Activated naive CD4-positive, alpha-beta T cell treated with anti-CD3 and anti-CD28 coated beads, Interleukin-2, amount 50 U/mL, for 24 hours (primary cell): ENCODE data around the gene PPP1R16B.
"Not testable (repeated sequence)": the region's sequence is repeated elsewhere in the genome, so short reads cannot be mapped to it uniquely, and the experiment has no call there.

Experiments used
- H3K27ac Mint-ChIP-seq: one replicate; pipeline ENCODE4 v1.8.0; 2021; ENCODE audit warnings: mild to moderate bottlenecking, mixed read lengths
- H3K27me3 Mint-ChIP-seq: one replicate; pipeline ENCODE4 v1.8.0; 2021; ENCODE audit warnings: mixed read lengths
- H3K36me3 Mint-ChIP-seq: one replicate; pipeline ENCODE4 v1.8.0; 2021; ENCODE audit warnings: mixed read lengths
- H3K4me1 Mint-ChIP-seq: one replicate; pipeline ENCODE4 v1.8.0; 2021; ENCODE audit warnings: mixed read lengths
- H3K4me3 Mint-ChIP-seq: one replicate; pipeline ENCODE4 v1.8.0; 2021; ENCODE audit warnings: mild to moderate bottlenecking, mixed read lengths
- H3K9me3 Mint-ChIP-seq: one replicate; pipeline ENCODE4 v1.8.0; 2021; ENCODE audit warnings: mixed read lengths

PPP1R16B gene

GRCh38 chr20:38809942-38810341 is 4.4 kb downstream of the PPP1R16B start:
- no peak overlapping the region for H3K4me3 Mint-ChIP-seq
- H3K27me3 Mint-ChIP-seq = no peaks in the 10 kb centered on the region
- peak overlapping the region; percentile 51 for H3K27ac Mint-ChIP-seq
- H3K9me3 Mint-ChIP-seq = no peaks in the 10 kb centered on the region
- H3K36me3 Mint-ChIP-seq = peaks cover 10% of the 10 kb centered on the region
- H3K4me1 Mint-ChIP-seq = peaks cover 76% of the 10 kb centered on the region

DNA sequence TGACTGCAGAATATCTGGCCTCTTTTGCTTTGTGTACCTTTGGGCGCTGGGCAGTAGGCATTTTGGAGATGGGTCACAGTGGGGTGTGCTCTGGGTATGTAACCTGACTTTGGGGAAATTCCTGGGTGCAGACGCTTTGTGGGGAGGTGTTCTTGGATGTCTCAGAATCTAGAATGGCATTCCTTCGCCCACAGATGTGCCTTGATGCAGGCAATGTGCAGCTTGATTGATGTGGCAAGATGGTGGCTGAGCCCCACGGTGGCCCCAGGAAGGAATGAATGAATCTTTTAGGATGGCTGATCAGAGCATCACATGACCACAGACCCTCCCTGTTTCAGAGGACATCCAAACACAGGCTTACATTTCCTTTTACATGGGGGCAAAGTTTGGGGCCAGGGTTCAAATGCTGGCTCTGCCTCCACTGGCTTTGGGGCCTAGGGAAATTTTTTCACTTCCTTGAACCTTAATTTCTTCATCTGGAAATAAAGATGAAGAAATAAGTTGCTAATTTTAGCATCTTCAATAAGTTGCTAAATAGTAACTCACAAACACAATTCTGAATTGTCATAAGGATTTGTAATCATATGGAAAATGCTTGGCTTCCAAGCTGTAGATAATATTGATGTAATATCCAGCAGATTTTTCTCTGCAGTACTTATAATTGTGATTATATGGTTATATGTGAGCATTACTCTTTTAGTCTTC is 5.6 kb downstream of the PPP1R16B start:
- Mint-ChIP-seq H3K4me3 (peak overlapping the region; percentile 27), H3K4me1 (peaks cover 84% of the 10 kb centered on the region), H3K27me3 (no peaks in the 10 kb centered on the region), H3K36me3 (peaks cover 18% of the 10 kb centered on the region), H3K27ac (peak overlapping the region; percentile 57), H3K9me3 (no peaks in the 10 kb centered on the region)

DNA sequence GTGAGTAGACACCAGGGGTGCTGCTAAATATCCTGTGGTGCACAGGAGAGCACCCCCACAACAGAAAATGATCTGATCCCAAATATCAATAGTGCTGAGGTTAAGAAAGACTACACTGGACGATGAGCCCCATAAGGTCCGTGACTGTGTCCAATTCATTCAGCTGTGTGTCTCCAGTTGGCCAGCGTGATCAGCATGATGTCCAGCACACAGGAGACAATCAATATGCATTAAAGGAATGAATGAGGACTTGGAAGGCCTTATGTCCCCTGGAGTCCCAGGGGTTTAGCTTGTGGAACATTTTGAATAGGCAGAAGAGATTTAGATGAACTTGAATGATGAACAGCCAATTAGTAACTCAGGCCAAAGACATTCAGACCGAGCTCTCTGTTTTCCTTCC is 6.3 kb downstream of the PPP1R16B start:
- Mint-ChIP-seq H3K4me1 (peaks cover 91% of the 10 kb centered on the region), H3K27ac (no peak overlapping the region), H3K27me3 (no peaks in the 10 kb centered on the region), H3K36me3 (peaks cover 18% of the 10 kb centered on the region), H3K4me3 (no peak overlapping the region), H3K9me3 (no peaks in the 10 kb centered on the region)

- Mint-ChIP-seq H3K9me3 (no peaks in the 10 kb centered on the region), H3K27ac (no peak overlapping the region), H3K4me3 (no peak overlapping the region), H3K4me1 (peaks cover 92% of the 10 kb centered on the region), H3K36me3 (peaks cover 21% of the 10 kb centered on the region), H3K27me3 (no peaks in the 10 kb centered on the region)
Measured at GRCh38 chr20:38812182-38812581, 6.7 kb downstream of the PPP1R16B start.

DNA sequence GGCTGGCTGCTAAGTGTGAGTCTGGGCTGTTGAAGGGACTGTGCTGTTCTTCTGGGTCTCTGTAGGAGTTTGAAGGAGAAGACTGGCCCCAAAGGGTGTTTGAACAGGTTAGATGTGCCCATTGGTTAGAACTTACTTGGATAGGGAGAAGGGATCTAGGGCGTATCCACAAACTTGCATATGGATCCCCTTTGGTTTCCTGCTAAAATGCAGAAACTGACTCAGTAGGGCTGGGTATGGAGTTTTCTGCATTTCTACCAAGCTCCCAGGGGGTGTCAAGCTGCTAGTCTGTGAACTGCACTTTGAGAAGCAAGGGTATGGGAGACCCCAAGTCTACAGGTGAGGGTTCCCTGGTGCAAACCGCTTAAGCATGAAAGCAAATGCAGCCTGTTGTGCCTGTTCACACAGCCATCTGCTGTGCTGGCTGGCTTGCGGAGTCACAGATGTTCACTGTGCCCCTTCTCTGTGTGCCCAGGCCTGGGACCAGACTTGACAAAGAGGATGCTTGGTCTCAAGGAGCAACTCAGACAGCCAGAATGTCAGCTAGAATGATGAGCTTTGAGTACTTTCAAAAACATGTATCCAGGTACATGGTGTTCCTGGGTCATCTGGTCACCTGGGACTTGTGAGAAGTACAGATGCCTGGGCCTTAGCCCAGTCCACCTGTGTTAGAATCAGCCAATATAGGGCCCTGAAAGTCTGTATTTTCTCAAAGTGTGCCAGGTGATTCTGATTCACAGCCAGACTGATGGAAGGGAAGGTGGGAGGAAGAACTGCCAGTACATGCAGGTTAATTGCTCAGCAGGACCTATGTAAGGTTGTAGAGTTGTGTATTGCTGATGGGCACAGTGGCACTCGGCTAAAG is 7.4 kb downstream of the PPP1R16B start:
- Mint-ChIP-seq H3K27me3 (no peaks in the 10 kb centered on the region), H3K36me3 (peaks cover 21% of the 10 kb centered on the region)

DNA sequence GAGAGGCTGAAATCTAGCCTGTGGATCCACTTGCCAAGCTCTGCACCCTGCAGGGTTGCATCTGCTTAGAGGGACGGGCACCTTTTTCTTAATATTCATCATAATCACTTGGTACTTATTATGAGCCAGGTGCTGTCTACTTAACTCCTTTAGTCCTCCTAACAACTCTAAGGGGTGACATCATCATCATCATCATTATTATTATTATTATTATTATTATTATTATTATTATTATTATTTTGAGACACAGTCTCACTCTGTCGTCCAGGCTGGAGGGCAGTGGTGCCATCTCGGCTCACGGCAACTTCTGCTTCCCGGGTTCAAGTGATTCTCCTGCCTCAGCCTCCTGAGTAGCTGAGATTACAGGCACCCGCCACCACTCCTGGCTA is 8.1 kb downstream of the PPP1R16B start:
- H3K36me3 Mint-ChIP-seq = peaks cover 25% of the 10 kb centered on the region
- H3K9me3 Mint-ChIP-seq, H3K27me3 Mint-ChIP-seq, H3K4me3 Mint-ChIP-seq: not testable (repeated sequence)
- H3K27ac Mint-ChIP-seq = peak overlapping the region; percentile 46
- peaks cover 90% of the 10 kb centered on the region for H3K4me1 Mint-ChIP-seq

More for the DNA sequence above, 7.4 kb downstream of the PPP1R16B start:
- Mint-ChIP-seq H3K4me3 (no peak overlapping the region), H3K4me1 (peaks cover 91% of the 10 kb centered on the region), H3K27ac (peak overlapping the region; percentile 46), H3K9me3 (no peaks in the 10 kb centered on the region)

DNA sequence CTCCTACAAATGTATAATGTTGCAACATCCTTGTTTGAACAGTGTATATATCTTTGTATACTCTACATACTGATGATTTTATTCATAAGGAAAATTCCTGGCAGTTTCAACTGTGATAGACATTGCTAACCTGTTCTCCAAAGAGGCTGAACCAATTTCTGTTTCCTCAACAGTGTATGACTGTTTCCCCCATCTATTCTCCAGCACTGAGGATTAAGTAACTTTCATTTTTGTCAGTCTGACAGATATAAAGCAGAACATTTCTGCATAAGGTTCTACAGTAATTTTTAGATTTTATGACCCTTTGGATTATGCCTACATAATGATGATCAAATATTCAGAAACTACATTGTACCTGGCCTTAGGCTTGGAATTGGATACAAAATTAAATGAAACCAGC is 9.9 kb downstream of the PPP1R16B start:
- Mint-ChIP-seq H3K27me3 (no peaks in the 10 kb centered on the region), H3K4me3 (no peak overlapping the region), H3K4me1 (peaks cover 84% of the 10 kb centered on the region), H3K27ac (no peak overlapping the region), H3K36me3 (peaks cover 24% of the 10 kb centered on the region), H3K9me3 (no peaks in the 10 kb centered on the region)

DNA sequence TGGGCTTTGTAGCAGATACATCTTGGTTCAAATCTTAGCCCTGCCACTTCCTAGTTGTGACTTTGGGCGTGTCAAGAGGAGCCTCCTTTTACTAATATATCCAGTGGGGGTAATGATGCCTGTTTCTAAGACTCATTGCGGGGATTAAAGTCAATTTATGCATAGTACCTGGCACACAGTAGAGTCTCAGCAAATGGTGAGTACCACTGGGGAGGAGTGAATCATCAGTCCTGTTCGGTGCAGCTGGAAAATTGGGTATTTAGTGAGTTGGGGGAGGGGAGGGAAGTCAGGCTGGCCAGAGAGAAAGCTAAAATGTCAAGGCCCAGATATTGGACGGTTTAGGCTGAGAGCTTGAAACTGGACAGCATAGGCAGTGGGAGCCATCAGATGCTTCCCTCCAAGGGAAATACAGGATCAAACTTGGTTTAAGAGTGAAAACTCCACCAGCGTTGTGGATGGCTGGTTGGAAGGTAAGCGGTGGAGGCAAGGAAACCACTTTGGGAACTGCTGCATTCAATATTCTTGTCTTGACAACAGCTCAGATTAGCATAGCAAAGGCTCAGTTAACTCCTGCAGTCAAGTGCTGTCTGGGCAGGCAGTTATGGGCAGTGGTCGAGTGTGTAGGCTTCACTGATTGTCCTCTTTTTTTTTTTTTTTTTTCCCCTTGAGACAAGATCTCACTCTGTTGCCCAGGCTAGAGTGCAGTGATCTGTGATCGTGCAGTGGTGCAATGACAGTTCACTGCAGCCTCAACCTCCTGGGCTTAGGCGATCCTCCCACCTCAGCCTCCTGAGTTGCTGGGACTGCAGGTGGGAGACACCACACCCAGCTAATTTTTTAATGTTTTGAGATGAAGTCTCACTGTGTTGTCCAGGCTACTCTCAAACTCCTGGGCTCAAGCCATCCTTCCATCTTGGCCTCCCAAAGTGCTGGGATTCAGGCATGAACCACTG is 12.9 kb downstream of the PPP1R16B start:
- peak overlapping the region; percentile 73 for H3K27ac Mint-ChIP-seq
- no peaks in the 10 kb centered on the region for H3K27me3 Mint-ChIP-seq
- H3K4me1 Mint-ChIP-seq = peaks cover 74% of the 10 kb centered on the region
- H3K36me3 Mint-ChIP-seq = peaks cover 30% of the 10 kb centered on the region
- peaks cover 8% of the 10 kb centered on the region for H3K9me3 Mint-ChIP-seq
- H3K4me3 Mint-ChIP-seq = no peak overlapping the region

DNA sequence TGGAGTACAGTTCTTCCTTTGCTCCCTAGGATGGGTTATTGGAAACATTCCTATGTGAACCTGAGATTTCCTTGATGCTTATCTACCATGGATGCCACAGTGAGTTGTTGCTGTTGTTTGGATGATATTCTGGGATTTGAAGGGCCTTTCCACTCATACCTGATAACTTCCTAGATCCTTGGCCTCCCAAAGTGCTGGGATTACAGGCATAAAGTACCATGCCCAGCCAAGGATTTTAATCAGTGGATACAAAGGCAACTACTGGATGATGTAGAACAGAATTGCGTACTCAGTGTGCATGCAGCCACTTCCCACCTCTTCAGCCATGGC is 20.0 kb downstream of the PPP1R16B start:
- peaks cover 68% of the 10 kb centered on the region for H3K4me1 Mint-ChIP-seq
- no peaks in the 10 kb centered on the region for H3K27me3 Mint-ChIP-seq
- H3K36me3 Mint-ChIP-seq = peaks cover 22% of the 10 kb centered on the region
- H3K4me3 Mint-ChIP-seq = no peak overlapping the region
- no peak overlapping the region for H3K27ac Mint-ChIP-seq
- peaks cover 8% of the 10 kb centered on the region for H3K9me3 Mint-ChIP-seq

GRCh38 chr20:38825901-38826625 is 20.6 kb downstream of the PPP1R16B start:
- no peak overlapping the region for H3K27ac Mint-ChIP-seq
- peaks cover 20% of the 10 kb centered on the region for H3K36me3 Mint-ChIP-seq

DNA sequence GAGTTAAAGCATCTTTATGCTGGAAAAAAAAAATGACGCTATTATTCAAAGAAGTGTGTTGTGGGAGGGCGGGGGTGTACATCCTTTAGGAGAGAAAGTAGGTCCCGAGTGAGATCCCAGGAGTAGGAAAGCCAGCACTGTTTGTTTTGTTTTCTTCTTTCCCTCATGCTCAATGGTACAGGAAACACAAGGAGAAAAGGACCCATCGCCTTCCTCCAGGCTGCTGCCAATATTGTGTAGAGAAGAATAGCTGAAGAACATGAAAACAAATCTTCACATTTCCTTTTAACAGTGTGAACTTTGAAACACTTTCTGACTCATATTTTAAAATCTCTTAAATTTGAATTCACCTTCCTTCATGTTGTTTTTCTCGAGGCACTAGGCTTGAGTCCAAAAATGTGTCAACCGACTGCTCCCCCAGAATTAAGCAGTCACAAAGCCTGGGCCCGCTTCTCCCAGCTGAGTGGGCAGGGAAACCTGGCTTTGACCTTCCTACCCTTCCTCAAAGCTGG is 22.3 kb downstream of the PPP1R16B start:
- H3K36me3 Mint-ChIP-seq = peaks cover 15% of the 10 kb centered on the region
- H3K27ac Mint-ChIP-seq = peak overlapping the region; percentile 93
- no peaks in the 10 kb centered on the region for H3K27me3 Mint-ChIP-seq
- peaks cover 66% of the 10 kb centered on the region for H3K4me1 Mint-ChIP-seq
- H3K4me3 Mint-ChIP-seq = peak overlapping the region; percentile 49
- H3K9me3 Mint-ChIP-seq = no peaks in the 10 kb centered on the region

More at GRCh38 chr20:38825901-38826625, 20.6 kb downstream of the PPP1R16B start:
- Mint-ChIP-seq H3K9me3 (peaks cover 7% of the 10 kb centered on the region), H3K4me3 (no peak overlapping the region), H3K4me1 (peaks cover 71% of the 10 kb centered on the region), H3K27me3 (no peaks in the 10 kb centered on the region)

GRCh38 chr20:38828514-38829295 is 23.2 kb downstream of the PPP1R16B start:
- peaks cover 17% of the 10 kb centered on the region for H3K36me3 Mint-ChIP-seq

GRCh38 chr20:38829296-38829875 is 23.9 kb downstream of the PPP1R16B start:
- Mint-ChIP-seq H3K27ac (peak overlapping the region; percentile 35), H3K36me3 (peaks cover 17% of the 10 kb centered on the region), H3K9me3 (no peaks in the 10 kb centered on the region)

More at GRCh38 chr20:38828514-38829295, 23.2 kb downstream of the PPP1R16B start:
- no peak overlapping the region for H3K4me3 Mint-ChIP-seq
- H3K27me3 Mint-ChIP-seq = no peaks in the 10 kb centered on the region
- H3K4me1 Mint-ChIP-seq = peaks cover 73% of the 10 kb centered on the region
- peak overlapping the region; percentile 35 for H3K27ac Mint-ChIP-seq
- no peaks in the 10 kb centered on the region for H3K9me3 Mint-ChIP-seq

GRCh38 chr20:38830356-38830755 is 24.9 kb downstream of the PPP1R16B start:
- peaks cover 13% of the 10 kb centered on the region for H3K36me3 Mint-ChIP-seq
- no peaks in the 10 kb centered on the region for H3K9me3 Mint-ChIP-seq
- no peak overlapping the region for H3K4me3 Mint-ChIP-seq
- H3K27me3 Mint-ChIP-seq = no peaks in the 10 kb centered on the region
- no peak overlapping the region for H3K27ac Mint-ChIP-seq
- H3K4me1 Mint-ChIP-seq = peaks cover 73% of the 10 kb centered on the region

More at GRCh38 chr20:38829296-38829875, 23.9 kb downstream of the PPP1R16B start:
- H3K27me3 Mint-ChIP-seq = no peaks in the 10 kb centered on the region
- no peak overlapping the region for H3K4me3 Mint-ChIP-seq
- peaks cover 74% of the 10 kb centered on the region for H3K4me1 Mint-ChIP-seq
